ENCODE data around the gene ZNF142.

DNA sequence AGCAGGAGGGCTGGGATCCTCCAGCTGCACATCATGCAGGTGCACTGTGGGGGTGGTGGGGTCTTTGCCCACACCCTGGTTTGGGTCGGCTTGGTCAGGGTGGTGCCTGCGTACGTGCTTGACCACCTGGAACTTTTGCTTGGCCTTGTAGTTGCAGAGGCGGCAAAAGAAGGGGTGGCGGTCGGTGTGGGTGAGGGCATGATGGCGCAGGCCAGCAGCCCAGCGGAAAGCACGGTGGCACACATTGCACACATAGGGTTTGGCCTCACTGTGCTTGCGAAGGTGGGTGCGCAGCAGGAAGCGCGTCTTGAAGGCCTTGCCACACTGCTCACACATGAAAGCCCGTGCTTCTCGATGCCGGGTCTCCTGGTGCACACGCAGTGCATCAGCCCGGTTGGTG, 21.1 kb downstream of the ZNF142 start:
- TF ChIP-seq, protein P1, sequence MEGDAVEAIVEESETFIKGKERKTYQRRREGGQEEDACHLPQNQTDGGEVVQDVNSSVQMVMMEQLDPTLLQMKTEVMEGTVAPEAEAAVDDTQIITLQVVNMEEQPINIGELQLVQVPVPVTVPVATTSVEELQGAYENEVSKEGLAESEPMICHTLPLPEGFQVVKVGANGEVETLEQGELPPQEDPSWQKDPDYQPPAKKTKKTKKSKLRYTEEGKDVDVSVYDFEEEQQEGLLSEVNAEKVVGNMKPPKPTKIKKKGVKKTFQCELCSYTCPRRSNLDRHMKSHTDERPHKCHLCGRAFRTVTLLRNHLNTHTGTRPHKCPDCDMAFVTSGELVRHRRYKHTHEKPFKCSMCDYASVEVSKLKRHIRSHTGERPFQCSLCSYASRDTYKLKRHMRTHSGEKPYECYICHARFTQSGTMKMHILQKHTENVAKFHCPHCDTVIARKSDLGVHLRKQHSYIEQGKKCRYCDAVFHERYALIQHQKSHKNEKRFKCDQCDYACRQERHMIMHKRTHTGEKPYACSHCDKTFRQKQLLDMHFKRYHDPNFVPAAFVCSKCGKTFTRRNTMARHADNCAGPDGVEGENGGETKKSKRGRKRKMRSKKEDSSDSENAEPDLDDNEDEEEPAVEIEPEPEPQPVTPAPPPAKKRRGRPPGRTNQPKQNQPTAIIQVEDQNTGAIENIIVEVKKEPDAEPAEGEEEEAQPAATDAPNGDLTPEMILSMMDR (conservative IDR thresholded peaks at IDR 0.05; ENCODE audit: low read depth, low read length) = no peak
- no peak for TF ChIP-seq MAFK (IDR thresholded peaks at IDR 0.05; ENCODE audit: low read depth, low read length)
- TF ChIP-seq RCOR1 (IDR thresholded peaks at IDR 0.05; ENCODE audit: insufficient replicate concordance, low read length) = no peak
- TF ChIP-seq, protein P2, sequence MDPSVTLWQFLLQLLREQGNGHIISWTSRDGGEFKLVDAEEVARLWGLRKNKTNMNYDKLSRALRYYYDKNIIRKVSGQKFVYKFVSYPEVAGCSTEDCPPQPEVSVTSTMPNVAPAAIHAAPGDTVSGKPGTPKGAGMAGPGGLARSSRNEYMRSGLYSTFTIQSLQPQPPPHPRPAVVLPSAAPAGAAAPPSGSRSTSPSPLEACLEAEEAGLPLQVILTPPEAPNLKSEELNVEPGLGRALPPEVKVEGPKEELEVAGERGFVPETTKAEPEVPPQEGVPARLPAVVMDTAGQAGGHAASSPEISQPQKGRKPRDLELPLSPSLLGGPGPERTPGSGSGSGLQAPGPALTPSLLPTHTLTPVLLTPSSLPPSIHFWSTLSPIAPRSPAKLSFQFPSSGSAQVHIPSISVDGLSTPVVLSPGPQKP (IDR thresholded peaks at IDR 0.05; ENCODE audit: borderline replicate concordance, low read depth, low read length) = no peak
- TF ChIP-seq POLR2A (IDR thresholded peaks at IDR 0.05; ENCODE audit: low read depth, low read length) = no peak
